ENCODE results near the gene JMJD7. TPM values are rescaled to one million over a fixed set of nuclear protein-coding genes. Genes with fewer than 3 reads are reported as not detected.

The JMJD7 gene
- total RNA-seq, 1 experiment from 2014 or later = 13.2 TPM

DNA sequence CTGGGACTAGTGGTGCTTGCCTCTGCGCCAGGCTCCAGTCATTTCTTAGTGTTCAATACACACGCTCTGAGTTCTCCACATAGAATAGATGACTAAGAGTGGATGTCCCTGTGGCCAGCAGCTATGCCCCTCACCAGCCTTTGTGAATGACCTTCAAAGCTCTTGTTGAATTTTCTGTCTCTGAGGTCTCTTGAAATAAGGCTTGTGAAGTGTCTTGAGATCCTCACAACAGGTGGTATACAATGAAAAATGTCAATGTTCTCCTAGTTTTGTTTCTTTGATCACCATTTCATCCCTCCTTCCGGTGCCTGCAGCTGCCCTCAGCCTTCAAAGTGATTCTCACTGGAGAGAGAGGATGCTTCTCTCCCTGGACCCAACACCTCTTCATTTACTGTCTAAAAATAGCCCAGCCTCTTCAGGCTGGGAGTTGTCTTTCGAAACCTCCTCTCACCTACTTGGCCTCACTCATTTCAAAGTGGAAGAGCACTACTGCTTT, 48.2 kb upstream of the JMJD7 start:
- H3K27ac ChIP-seq (ENCODE audit: low read length) = no peak overlapping the region
- peaks cover 41% of the 10 kb centered on the region for H3K4me1 ChIP-seq (ENCODE audit: control insufficient read depth, insufficient read depth, low read length)

GRCh38 chr15:41780266-41780665, 47.6 kb upstream of the JMJD7 start:
- H3K4me1 ChIP-seq (ENCODE audit: control insufficient read depth, insufficient read depth, low read length) = peaks cover 40% of the 10 kb centered on the region
- H3K27ac ChIP-seq (ENCODE audit: low read length) = no peak overlapping the region
- intact Hi-C loops (cut with micrococcal nuclease; ENCODE audit: unreplicated experiment) (no loop called here), in situ Hi-C loops (cut with HindIII; ENCODE audit: low pct_unique_long_range_greater_than_20kb, low sequenced_read_pairs) (no loop called here)
- ATAC-seq (no peak), DNase-seq (ENCODE audit: low read depth, low spot score) (no peak)
- ChIA-PET POLR2A (interaction anchor here (0.6 kb wide), 1 partner anchor 40 kb away, joined by 3 read pairs; no protein-coding TSS in a partner anchor), CTCF (interaction anchor here (0.6 to 0.7 kb wide), 2 partner anchors 9 to 298 kb away, joined by 3 to 5 read pairs; no protein-coding TSS in a partner anchor)
- H3K36me3 ChIP-seq (ENCODE audit: control insufficient read depth, insufficient read depth, low read length) = no peaks in the 10 kb centered on the region
- H3K9me3 ChIP-seq (ENCODE audit: control insufficient read depth, insufficient read depth, low read depth, low read length) = no peaks in the 10 kb centered on the region
- TF ChIP-seq, protein P1, sequence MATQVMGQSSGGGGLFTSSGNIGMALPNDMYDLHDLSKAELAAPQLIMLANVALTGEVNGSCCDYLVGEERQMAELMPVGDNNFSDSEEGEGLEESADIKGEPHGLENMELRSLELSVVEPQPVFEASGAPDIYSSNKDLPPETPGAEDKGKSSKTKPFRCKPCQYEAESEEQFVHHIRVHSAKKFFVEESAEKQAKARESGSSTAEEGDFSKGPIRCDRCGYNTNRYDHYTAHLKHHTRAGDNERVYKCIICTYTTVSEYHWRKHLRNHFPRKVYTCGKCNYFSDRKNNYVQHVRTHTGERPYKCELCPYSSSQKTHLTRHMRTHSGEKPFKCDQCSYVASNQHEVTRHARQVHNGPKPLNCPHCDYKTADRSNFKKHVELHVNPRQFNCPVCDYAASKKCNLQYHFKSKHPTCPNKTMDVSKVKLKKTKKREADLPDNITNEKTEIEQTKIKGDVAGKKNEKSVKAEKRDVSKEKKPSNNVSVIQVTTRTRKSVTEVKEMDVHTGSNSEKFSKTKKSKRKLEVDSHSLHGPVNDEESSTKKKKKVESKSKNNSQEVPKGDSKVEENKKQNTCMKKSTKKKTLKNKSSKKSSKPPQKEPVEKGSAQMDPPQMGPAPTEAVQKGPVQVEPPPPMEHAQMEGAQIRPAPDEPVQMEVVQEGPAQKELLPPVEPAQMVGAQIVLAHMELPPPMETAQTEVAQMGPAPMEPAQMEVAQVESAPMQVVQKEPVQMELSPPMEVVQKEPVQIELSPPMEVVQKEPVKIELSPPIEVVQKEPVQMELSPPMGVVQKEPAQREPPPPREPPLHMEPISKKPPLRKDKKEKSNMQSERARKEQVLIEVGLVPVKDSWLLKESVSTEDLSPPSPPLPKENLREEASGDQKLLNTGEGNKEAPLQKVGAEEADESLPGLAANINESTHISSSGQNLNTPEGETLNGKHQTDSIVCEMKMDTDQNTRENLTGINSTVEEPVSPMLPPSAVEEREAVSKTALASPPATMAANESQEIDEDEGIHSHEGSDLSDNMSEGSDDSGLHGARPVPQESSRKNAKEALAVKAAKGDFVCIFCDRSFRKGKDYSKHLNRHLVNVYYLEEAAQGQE (IDR thresholded peaks at IDR 0.05; ENCODE audit: insufficient read depth in 1 of 2, low read depth in 2 of 2, low read length in 1 of 2) = no peak
- TF ChIP-seq TCF7L2 (IDR thresholded peaks at IDR 0.05; ENCODE audit: low read depth, low read length) = no peak
- no peak for TF ChIP-seq SIN3A (IDR thresholded peaks at IDR 0.05; ENCODE audit: borderline replicate concordance, insufficient read depth, low read depth, low read length)
- no peak for TF ChIP-seq CTCF (IDR thresholded peaks at IDR 0.05)
- no peak for TF ChIP-seq POLR2AphosphoS5 (IDR thresholded peaks at IDR 0.05; ENCODE audit: low read depth, low read length)
- no peak overlapping the region for H3K4me3 ChIP-seq (ENCODE audit: low read depth in 2 of 2, low read length in 2 of 2)
- H3K27me3 ChIP-seq (ENCODE audit: control insufficient read depth, insufficient read depth, low read length) = no peaks in the 10 kb centered on the region
- BruUV-seq (replicated peaks) = no TSS peak

More for the DNA sequence above, 48.2 kb upstream of the JMJD7 start:
- Histone ChIP-seq H3K9me3 (ENCODE audit: control insufficient read depth, insufficient read depth, low read depth, low read length) (no peaks in the 10 kb centered on the region), H3K27me3 (ENCODE audit: control insufficient read depth, insufficient read depth, low read length) (no peaks in the 10 kb centered on the region), H3K36me3 (ENCODE audit: control insufficient read depth, insufficient read depth, low read length) (no peaks in the 10 kb centered on the region), H3K4me3 (ENCODE audit: low read depth in 2 of 2, low read length in 2 of 2) (no peak overlapping the region)
- no TSS peak for BruUV-seq (replicated peaks)
- in situ Hi-C loops (cut with HindIII; ENCODE audit: low pct_unique_long_range_greater_than_20kb, low sequenced_read_pairs) (no loop called here), intact Hi-C loops (cut with micrococcal nuclease; ENCODE audit: unreplicated experiment) (no loop called here)
- no peak for TF ChIP-seq CTCF (IDR thresholded peaks at IDR 0.05)
- no peak for TF ChIP-seq TCF7L2 (IDR thresholded peaks at IDR 0.05; ENCODE audit: low read depth, low read length)
- TF ChIP-seq POLR2AphosphoS5 (IDR thresholded peaks at IDR 0.05; ENCODE audit: low read depth, low read length) = no peak
- no peak for TF ChIP-seq SIN3A (IDR thresholded peaks at IDR 0.05; ENCODE audit: borderline replicate concordance, insufficient read depth, low read depth, low read length)
- TF ChIP-seq, protein P1 (IDR thresholded peaks at IDR 0.05; ENCODE audit: insufficient read depth in 1 of 2, low read depth in 2 of 2, low read length in 1 of 2) = no peak
- ATAC-seq (no peak), DNase-seq (ENCODE audit: low read depth, low spot score) (no peak)
- ChIA-PET POLR2A (no interaction called here), CTCF (interaction anchor here (0.6 to 0.7 kb wide), 2 partner anchors 9 to 297 kb away, joined by 3 to 5 read pairs; no protein-coding TSS in a partner anchor)
